Suppressor macrophage treated with lipopolysaccharide for 1 hour (primary cell): Measurements from ENCODE around the gene UBE2E1.
A peak's percentile ranks its signal among the peaks of the same experiment; 100 is the strongest.
"Not testable (repeated sequence)": the region's sequence is repeated elsewhere in the genome, so short reads cannot be mapped to it uniquely, and the experiment has no call there.

ENCODE experiments used
- DNase-seq, 3 donors: peaks; one replicate each; pipeline ENCODE4 v3.0.0-alpha.2; 2020 to 2022

UBE2E1 gene

GRCh38 chr3:23884481-23884880 is 78.7 kb downstream of the UBE2E1 start:
- peak in 2 of 3 donors; percentile 18 to 41 for DNase-seq

GRCh38 chr3:23885210-23885609 is 79.5 kb downstream of the UBE2E1 start:
- peak in 1 of 3 donors; percentile 7 for DNase-seq

GRCh38 chr3:23886311-23886710 is 80.6 kb downstream of the UBE2E1 start:
- no peak for DNase-seq

- DNase-seq, result peak; percentile 48 to 73 (median 69)
Observed at GRCh38 chr3:23888617-23889228, 83.0 kb downstream of the UBE2E1 start.

- DNase-seq, result peak in 2 of 3 donors; percentile 49 to 69
Observed at GRCh38 chr3:23889386-23889785, 83.6 kb downstream of the UBE2E1 start.

- no peak for DNase-seq
Observed at GRCh38 chr3:23889950-23890349, 84.2 kb downstream of the UBE2E1 start.

- DNase-seq, result no peak
Observed at GRCh38 chr3:23894254-23895061, 88.7 kb downstream of the UBE2E1 start.

GRCh38 chr3:23895181-23895580 is 89.4 kb downstream of the UBE2E1 start:
- no peak for DNase-seq

GRCh38 chr3:23900744-23901143 is 95.0 kb downstream of the UBE2E1 start:
- no peak for DNase-seq

- no peak for DNase-seq
Observed at GRCh38 chr3:23904545-23904944, 98.8 kb downstream of the UBE2E1 start.

GRCh38 chr3:23909341-23909740 is 103.6 kb downstream of the UBE2E1 start:
- DNase-seq, result no peak

- no peak for DNase-seq
Observed at GRCh38 chr3:23911397-23911796, 105.6 kb downstream of the UBE2E1 start.

- DNase-seq, result not testable (repeated sequence)
Observed at GRCh38 chr3:23912335-23912734, 106.6 kb downstream of the UBE2E1 start.

GRCh38 chr3:23913182-23913581 is 107.4 kb downstream of the UBE2E1 start:
- no peak for DNase-seq

GRCh38 chr3:23913873-23914743 is 108.4 kb downstream of the UBE2E1 start:
- peak in 1 of 3 donors; percentile 54 for DNase-seq

GRCh38 chr3:23915537-23916108 is 109.9 kb downstream of the UBE2E1 start:
- peak in 2 of 3 donors; percentile 50 to 61 for DNase-seq

- DNase-seq, result peak in 1 of 3 donors; percentile 66
Observed at GRCh38 chr3:23916152-23916885, 110.6 kb downstream of the UBE2E1 start.

GRCh38 chr3:23916886-23917678 is 111.3 kb downstream of the UBE2E1 start, which contains the start of the genes NKIRAS1 and RPL15:
Gene NKIRAS1, minus strand, starts transcription at chr3:23916990. Its CDS starts 6,086 bp downstream, at chr3:23910904.
Gene RPL15, plus strand, starts transcription at chr3:23917132. Its CDS starts 728 bp downstream, at chr3:23917860.
- peak; percentile 97 to 98 (median 98) for DNase-seq

GRCh38 chr3:23917679-23918303 is 112.0 kb downstream of the UBE2E1 start:
- peak; percentile 87 to 91 (median 90) for DNase-seq

- not testable (repeated sequence) for DNase-seq
Observed at GRCh38 chr3:23918331-23918730, 112.6 kb downstream of the UBE2E1 start.
